ENCODE data around the gene MZB1.
A peak's percentile ranks its signal among the peaks of the same experiment; 100 is the strongest.

MZB1 gene

DNA sequence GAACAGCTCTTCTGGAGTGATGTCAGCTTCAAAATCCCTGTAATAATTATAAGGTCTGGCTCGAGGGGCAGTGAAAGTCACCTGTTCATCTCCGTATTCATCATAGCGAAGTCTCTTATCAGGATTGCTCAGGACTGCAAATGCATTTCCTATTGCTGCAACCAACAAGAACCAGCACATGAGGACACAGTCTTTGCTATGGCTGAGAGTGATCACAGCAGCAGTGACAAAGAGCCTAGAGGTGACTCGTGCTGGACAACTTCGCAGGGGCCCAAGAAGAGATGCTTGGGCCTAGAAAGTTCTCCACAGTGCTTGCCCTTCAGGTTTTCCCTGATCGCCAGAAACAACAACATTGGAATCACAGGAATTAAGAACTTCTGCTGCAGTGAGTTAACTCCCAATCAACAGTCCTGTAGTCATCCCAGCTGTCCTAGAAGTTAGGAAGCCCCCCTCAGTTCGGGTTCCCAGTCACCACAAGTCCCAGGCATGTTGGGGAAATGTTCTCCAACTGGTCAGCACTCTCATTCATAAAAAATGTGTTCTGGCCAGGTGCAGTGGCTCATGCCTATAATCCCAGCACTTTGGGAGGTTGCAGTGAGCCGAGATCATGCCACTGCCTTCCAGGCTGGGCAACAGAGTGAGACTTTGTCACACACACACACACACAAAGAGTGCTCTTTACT is 36.6 kb upstream of the MZB1 start:
- TF ChIP-seq, protein P1, sequence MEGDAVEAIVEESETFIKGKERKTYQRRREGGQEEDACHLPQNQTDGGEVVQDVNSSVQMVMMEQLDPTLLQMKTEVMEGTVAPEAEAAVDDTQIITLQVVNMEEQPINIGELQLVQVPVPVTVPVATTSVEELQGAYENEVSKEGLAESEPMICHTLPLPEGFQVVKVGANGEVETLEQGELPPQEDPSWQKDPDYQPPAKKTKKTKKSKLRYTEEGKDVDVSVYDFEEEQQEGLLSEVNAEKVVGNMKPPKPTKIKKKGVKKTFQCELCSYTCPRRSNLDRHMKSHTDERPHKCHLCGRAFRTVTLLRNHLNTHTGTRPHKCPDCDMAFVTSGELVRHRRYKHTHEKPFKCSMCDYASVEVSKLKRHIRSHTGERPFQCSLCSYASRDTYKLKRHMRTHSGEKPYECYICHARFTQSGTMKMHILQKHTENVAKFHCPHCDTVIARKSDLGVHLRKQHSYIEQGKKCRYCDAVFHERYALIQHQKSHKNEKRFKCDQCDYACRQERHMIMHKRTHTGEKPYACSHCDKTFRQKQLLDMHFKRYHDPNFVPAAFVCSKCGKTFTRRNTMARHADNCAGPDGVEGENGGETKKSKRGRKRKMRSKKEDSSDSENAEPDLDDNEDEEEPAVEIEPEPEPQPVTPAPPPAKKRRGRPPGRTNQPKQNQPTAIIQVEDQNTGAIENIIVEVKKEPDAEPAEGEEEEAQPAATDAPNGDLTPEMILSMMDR (IDR thresholded peaks at IDR 0.05; ENCODE audit: borderline replicate concordance, insufficient read depth, low read depth, low read length) = no peak

DNA sequence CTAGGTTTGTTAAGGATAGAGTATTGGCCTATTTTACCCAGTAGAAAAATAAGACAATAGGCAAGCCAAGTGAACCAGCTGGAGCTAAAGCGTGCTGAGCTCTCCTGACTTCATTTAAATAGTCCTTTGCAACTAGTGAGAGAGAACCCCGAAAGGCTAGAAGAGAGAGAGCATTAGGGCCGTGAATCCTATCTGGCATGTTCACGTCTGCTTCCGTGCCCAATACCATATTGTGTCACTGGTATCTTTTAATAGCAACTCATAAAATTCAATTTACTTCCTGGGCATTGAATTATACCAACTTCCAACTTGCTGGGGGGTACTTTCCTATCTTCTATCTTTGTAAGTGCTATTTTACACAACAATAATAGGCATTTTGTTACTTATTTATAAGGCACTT is 35.8 kb upstream of the MZB1 start:
- TF ChIP-seq, protein P1 (IDR thresholded peaks at IDR 0.05; ENCODE audit: borderline replicate concordance, insufficient read depth, low read depth, low read length) = no peak
- H3K4me3 ChIP-seq (ENCODE audit: low read depth, low read length) = no peak overlapping the region

More for the DNA sequence above, 36.6 kb upstream of the MZB1 start:
- no peak overlapping the region for H3K4me3 ChIP-seq (ENCODE audit: low read depth, low read length)

DNA sequence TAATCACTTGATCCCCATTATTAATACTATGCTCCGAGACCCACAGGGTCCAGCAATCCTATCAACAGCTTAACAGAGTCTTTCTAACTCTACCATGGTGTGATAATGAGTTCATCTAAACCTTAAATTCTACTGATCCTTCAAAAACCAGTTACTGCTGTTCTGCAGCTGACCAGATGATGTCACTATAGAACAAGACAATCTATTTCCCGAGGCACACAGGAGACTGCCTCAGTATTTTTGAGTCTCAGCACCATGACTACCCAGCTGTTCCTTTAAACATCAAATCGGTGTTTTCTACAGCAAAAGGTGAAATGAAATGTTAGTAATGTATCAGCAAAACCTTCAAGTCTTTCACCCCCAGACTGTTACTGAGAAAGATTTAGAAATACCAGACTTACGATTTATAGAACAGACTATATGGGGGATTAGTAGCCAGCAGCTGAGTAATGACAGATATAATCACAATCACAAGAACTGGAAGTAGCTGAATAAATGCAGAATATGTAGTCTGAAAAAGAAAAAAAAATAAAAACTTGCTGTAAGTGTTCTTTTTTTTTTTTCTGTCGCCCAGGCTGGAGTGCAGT is 32.7 kb upstream of the MZB1 start:
- TF ChIP-seq, protein P1 (IDR thresholded peaks at IDR 0.05; ENCODE audit: borderline replicate concordance, insufficient read depth, low read depth, low read length) = peak; percentile 75
- H3K4me3 ChIP-seq (ENCODE audit: low read depth, low read length) = no peak overlapping the region

DNA sequence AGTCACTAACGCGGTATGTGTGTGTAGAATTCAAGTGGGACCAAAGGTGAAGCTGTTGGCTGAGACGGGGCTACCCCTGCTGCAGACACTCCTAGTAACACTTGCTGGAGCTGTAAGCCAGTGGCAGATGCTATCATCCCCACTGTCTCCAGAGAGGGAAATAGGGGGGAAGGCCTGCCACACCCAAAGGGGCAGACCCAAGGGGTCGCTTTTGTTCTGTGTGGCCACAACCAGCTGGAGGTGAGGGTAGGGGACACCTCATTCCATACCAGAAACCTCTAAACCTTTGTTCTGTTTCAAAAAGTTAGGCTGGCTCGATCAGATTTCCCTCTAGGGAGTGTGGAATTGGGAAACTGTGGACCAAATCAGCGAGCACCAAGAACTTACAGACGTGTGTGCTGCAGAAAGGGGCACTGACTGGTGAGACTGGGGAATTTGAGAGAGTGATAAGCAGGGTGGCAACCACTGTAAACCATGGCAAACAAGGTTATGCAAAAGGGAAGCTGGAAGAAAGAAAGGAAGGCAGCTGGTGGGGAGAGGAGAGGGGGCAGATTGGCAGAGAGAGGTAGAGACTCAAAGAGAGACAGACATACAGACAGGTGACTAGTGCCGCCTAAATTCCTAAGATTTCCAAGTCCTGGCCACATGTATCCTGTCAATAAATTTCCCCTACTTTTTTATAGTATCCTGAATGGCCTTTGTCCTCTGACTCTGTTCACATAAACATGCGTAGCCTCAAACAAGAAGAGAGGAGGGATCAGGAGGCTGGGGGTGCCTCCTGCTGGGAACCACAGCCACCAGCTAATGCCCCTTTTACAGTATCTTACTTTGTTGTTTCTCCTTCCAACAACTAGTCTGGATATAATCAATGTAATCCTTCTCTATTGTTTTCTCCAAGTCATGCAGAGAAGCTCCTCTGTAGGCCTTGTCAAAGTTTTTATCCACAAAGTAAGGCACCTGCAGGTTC is 29.8 kb upstream of the MZB1 start:
- TF ChIP-seq, protein P1 (IDR thresholded peaks at IDR 0.05; ENCODE audit: borderline replicate concordance, insufficient read depth, low read depth, low read length) = no peak
- no peak overlapping the region for H3K4me3 ChIP-seq (ENCODE audit: low read depth, low read length)

DNA sequence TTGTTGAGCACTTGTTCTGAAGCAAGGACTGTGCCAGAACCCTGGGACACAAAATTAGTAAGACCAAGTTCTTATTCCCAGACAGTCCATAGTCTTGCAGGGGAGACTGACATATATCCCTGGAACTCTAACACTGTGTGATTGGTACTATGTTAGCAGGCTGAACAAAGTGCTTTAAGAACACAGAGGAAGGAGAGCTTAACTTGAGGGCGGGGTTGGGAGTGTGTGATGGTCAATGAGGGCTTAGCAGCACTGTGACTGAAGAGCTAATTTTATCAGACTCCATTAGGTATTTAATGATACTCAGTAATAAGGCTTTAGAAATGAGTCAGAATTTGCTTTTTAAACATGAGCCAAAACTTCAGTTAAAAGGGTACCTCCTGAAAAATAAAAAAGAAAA is 29.1 kb upstream of the MZB1 start:
- H3K4me3 ChIP-seq (ENCODE audit: low read depth, low read length) = no peak overlapping the region
- TF ChIP-seq, protein P1 (IDR thresholded peaks at IDR 0.05; ENCODE audit: borderline replicate concordance, insufficient read depth, low read depth, low read length) = no peak

DNA sequence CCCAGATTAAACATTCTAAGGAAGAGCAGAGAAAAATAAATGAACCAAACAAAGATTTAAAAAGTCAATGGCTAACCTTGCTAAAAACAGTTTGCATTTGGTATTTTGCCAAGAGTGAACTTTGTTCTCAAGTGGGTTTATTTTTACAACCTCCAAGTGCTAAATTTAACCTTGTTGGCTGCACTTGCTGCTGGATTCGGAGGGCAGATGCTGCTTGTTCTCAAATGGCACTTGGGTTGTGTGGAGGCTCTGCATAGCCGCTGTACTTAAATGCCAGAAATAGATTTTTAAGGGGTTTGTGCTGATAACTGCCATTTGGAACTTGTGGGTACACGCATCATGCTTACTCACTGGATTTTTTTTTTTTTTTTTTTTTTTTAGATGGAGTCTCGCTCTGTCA is 27.5 kb upstream of the MZB1 start:
- TF ChIP-seq, protein P1 (IDR thresholded peaks at IDR 0.05; ENCODE audit: borderline replicate concordance, insufficient read depth, low read depth, low read length) = no peak
- H3K4me3 ChIP-seq (ENCODE audit: low read depth, low read length) = no peak overlapping the region
